PC-3 (cell line): ENCODE data around the gene ZNF777. TPM values are rescaled to one million over a fixed set of nuclear protein-coding genes. Genes with fewer than 3 reads are reported as not detected.

Experiments
- ATAC-seq: fragments of 200-7000 bp; cut with Tn5 transposase; 2 replicates; pipeline ENCODE4 v1.9.1; 2020; ENCODE audit warnings: mild to moderate bottlenecking, moderate library complexity
- BruUV-seq: library from RNA; stranded (reverse); fragments of 400-500 nt; replicated peaks from 2 replicates; lab custom pipeline; 2021; lab: Mats Ljungman, UMichigan
- CTCF ChIA-PET: fragments of 300-600 bp; sonication (Branson Sonifier 250); formaldehyde crosslinking; loops from one replicate; lab custom pipeline; 2022; ENCODE audit warnings: antibody characterized with exemption; lab: Charles Lee
- POLR2A ChIA-PET: fragments of 300-600 bp; sonication (Branson Sonifier 250); formaldehyde crosslinking; loops from one replicate; lab custom pipeline; 2022; ENCODE audit warnings: antibody characterized with exemption; ENCODE audit not compliant: unreplicated experiment; lab: Charles Lee
- DNase-seq: peaks from one replicate; pipeline ENCODE4 v3.0.0-alpha.2; 2015
- H2AFZ ChIP-seq: fragments of 300-600 bp; sonication (generic); 2 replicates; pipeline ENCODE4 v1.6.0; 2016; ENCODE audit warnings: antibody characterized with exemption, low read length
- H3F3A ChIP-seq: fragments of 300-600 bp; sonication (generic); one replicate; pipeline ENCODE4 v1.6.0; 2017; ENCODE audit warnings: antibody characterized with exemption, low read length, control low read depth, mild to moderate bottlenecking; ENCODE audit not compliant: unreplicated experiment
- H3K27ac ChIP-seq: fragments of 300-600 bp; sonication (generic); 2 replicates; pipeline ENCODE4 v1.5.1; 2016; ENCODE audit warnings: mild to moderate bottlenecking, low read length
- H3K27me3 ChIP-seq: fragments of 300-600 bp; sonication (generic); 2 replicates; pipeline ENCODE4 v1.6.1; 2016; ENCODE audit warnings: low read length, mixed read lengths
- H3K36me3 ChIP-seq: fragments of 300-600 bp; sonication (generic); 2 replicates; pipeline ENCODE4 v1.6.1; 2016; ENCODE audit warnings: low read depth, mixed run types, low read length, mixed read lengths
- H3K4me1 ChIP-seq: fragments of 300-600 bp; sonication (generic); 2 replicates; pipeline ENCODE4 v1.5.1; 2016; ENCODE audit warnings: low read length; ENCODE audit not compliant: insufficient read depth
- H3K4me2 ChIP-seq: fragments of 300-600 bp; sonication (generic); 2 replicates; pipeline ENCODE4 v1.6.0; 2016; ENCODE audit warnings: low read length
- H3K4me3 ChIP-seq: fragments of 300-600 bp; sonication (generic); 2 replicates; pipeline ENCODE4 v1.5.1; 2016; ENCODE audit warnings: mild to moderate bottlenecking, low read length, mixed read lengths
- H3K79me2 ChIP-seq: fragments of 300-600 bp; sonication (generic); 2 replicates; pipeline ENCODE4 v1.6.1; 2017; ENCODE audit warnings: low read length, mixed read lengths
- H3K9ac ChIP-seq: fragments of 300-600 bp; sonication (generic); 2 replicates; pipeline ENCODE4 v1.6.0; 2016; ENCODE audit warnings: mild to moderate bottlenecking, low read length
- H3K9me2 ChIP-seq: fragments of 300-600 bp; sonication (generic); replicated peaks from 2 replicates; pipeline ENCODE4 v1.6.1; 2016; ENCODE audit warnings: mixed run types, low read length, mixed read lengths
- H3K9me3 ChIP-seq: fragments of 300-600 bp; sonication (generic); 2 replicates; pipeline ENCODE4 v1.6.1; 2016; ENCODE audit warnings: low read length, mixed read lengths
- H4K20me1 ChIP-seq: fragments of 300-600 bp; sonication (generic); 2 replicates; pipeline ENCODE4 v1.6.1; 2016; ENCODE audit warnings: low read length, mixed read lengths
- EZH2phosphoT487 ChIP-seq: fragments of 300-600 bp; sonication (generic); IDR thresholded peaks from 2 replicates; pipeline ENCODE4 v1.6.1; 2018; ENCODE audit warnings: mild to moderate bottlenecking, antibody characterized with exemption, low read length, borderline replicate concordance
- intact Hi-C: fragments of 100-400 bp; cut with micrococcal nuclease; formaldehyde crosslinking; loops from 2 replicates; pipeline ENCODE4 v1.9.0; 2023
- total RNA-seq: library from RNA; depleted of rRNA; stranded (reverse); fragments of >200 nt; gene quantifications from 2 replicates; pipeline ENCODE4 v1.2.3, GENCODE V29; 2014; rRNA removed
- TF ChIP-seq, protein P1 (sequence below): fragments of 300-600 bp; sonication (generic); conservative IDR thresholded peaks from 2 replicates; pipeline ENCODE4 v1.5.1; 2017; ENCODE audit warnings: antibody characterized with exemption, low read depth, mild to moderate bottlenecking, low read length

ZNF777 gene
- total RNA-seq, 1 experiment from 2014 or later: 9.9 TPM

- H4K20me1 ChIP-seq: no peaks in the 10 kb centered on the region
- TF ChIP-seq, protein P1, sequence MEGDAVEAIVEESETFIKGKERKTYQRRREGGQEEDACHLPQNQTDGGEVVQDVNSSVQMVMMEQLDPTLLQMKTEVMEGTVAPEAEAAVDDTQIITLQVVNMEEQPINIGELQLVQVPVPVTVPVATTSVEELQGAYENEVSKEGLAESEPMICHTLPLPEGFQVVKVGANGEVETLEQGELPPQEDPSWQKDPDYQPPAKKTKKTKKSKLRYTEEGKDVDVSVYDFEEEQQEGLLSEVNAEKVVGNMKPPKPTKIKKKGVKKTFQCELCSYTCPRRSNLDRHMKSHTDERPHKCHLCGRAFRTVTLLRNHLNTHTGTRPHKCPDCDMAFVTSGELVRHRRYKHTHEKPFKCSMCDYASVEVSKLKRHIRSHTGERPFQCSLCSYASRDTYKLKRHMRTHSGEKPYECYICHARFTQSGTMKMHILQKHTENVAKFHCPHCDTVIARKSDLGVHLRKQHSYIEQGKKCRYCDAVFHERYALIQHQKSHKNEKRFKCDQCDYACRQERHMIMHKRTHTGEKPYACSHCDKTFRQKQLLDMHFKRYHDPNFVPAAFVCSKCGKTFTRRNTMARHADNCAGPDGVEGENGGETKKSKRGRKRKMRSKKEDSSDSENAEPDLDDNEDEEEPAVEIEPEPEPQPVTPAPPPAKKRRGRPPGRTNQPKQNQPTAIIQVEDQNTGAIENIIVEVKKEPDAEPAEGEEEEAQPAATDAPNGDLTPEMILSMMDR: no peak
- TF ChIP-seq EZH2phosphoT487: no peak
- POLR2A ChIA-PET: no interaction called here
- H3K79me2 ChIP-seq: no peaks in the 10 kb centered on the region
- H3F3A ChIP-seq: no peaks in the 10 kb centered on the region
- H3K9ac ChIP-seq: no peak overlapping the region
- BruUV-seq: no TSS peak
- ATAC-seq (no peak), DNase-seq (no peak)
- H3K9me3 ChIP-seq: no peaks in the 10 kb centered on the region
- H3K4me3 ChIP-seq: no peak overlapping the region
- no peak overlapping the region for H3K4me2 ChIP-seq
- CTCF ChIA-PET: interaction anchor here (0.7 kb wide), 1 partner anchor 1307 kb away, joined by 8 read pairs; no protein-coding TSS in a partner anchor
- H3K36me3 ChIP-seq: no peaks in the 10 kb centered on the region
- no peak overlapping the region for H2AFZ ChIP-seq
- no peaks in the 10 kb centered on the region for H3K4me1 ChIP-seq
- no peak overlapping the region for H3K27ac ChIP-seq
- no peaks in the 10 kb centered on the region for H3K9me2 ChIP-seq
- intact Hi-C loops: no loop called here
- H3K27me3 ChIP-seq: no peaks in the 10 kb centered on the region
Observed at GRCh38 chr7:149385195-149385950, 75.5 kb downstream of the ZNF777 start.

Other genes starting within 250 kb of the ZNF777 start
- 9.7 and 10.4 TPM in 2 replicates for gene ZNF212, start 221.4 kb downstream of the ZNF777 start, total RNA-seq
- gene ZNF783, start 198.9 kb downstream of the ZNF777 start, total RNA-seq: 6.9 and 7.0 TPM in 2 replicates
- 19.6 and 27.4 TPM in 2 replicates for gene ZNF746, start 36.7 kb upstream of the ZNF777 start, total RNA-seq